HCT116 (cell line): Measurements from ENCODE around the gene IGFLR1. TPM values are rescaled to one million over a fixed set of nuclear protein-coding genes. Genes with fewer than 3 reads are reported as not detected.

Experiments
- ATAC-seq: fragments of 200-7000 bp; cut with Tn5 transposase; 2 replicates; pipeline ENCODE4 v1.9.1; 2020; ENCODE audit warnings: mild to moderate bottlenecking, moderate library complexity
- BruUV-seq: library from RNA; stranded (reverse); fragments of 400-500 nt; replicated peaks from 2 replicates; lab custom pipeline; 2021; lab: Mats Ljungman, UMichigan
- CTCF ChIA-PET: fragments of 300-600 bp; sonication (Branson Sonifier 250); formaldehyde crosslinking; loops from one replicate; lab custom pipeline; 2021; ENCODE audit warnings: antibody characterized with exemption; lab: Charles Lee
- POLR2A ChIA-PET: fragments of 300-600, 350-600 bp; sonication (Branson Sonifier 250); formaldehyde crosslinking; loops from one replicate; lab custom pipeline; 2021; ENCODE audit warnings: antibody characterized with exemption; lab: Charles Lee
- RAD21 ChIA-PET, 2 experiments: fragments of 300-600 bp; sonication (Branson Sonifier 250); formaldehyde crosslinking; loops; one replicate each; lab custom pipeline; 2023; ENCODE audit warnings: low total read pairs in 2 of 2; ENCODE audit not compliant: uncharacterized antibody in 2 of 2, unreplicated experiment in 2 of 2, low non-redundant PET in 1 of 2; lab: Charles Lee
- DNase-seq: peaks from one replicate; pipeline ENCODE4 v3.0.0-alpha.2; 2010; ENCODE audit warnings: low read depth, low spot score
- H2AFZ ChIP-seq: fragments of 200-600 bp; shearing (Covaris generic), sonication (generic); 2 replicates; pipeline ENCODE4 v1.6.1; 2017; ENCODE audit warnings: low read depth, mixed run types, mixed read lengths, antibody characterized with exemption, low read length; ENCODE audit not compliant: poor library complexity, severe bottlenecking
- H3K27ac ChIP-seq: 2 replicates; pipeline ENCODE4 v1.5.1; 2012; ENCODE audit warnings: low read depth, low read length
- H3K27me3 ChIP-seq: fragments of 200-600 bp; sonication (generic); 2 replicates; pipeline ENCODE4 v1.6.1; 2016; ENCODE audit warnings: mixed run types, low read length, mixed read lengths; ENCODE audit not compliant: insufficient read depth
- H3K36me3 ChIP-seq, 2 experiments: fragments of 200-500 bp in 1 of 2; fragments of 200-600 bp in 1 of 2; sonication (Bioruptor generic) in 1 of 2; sonication (generic) in 1 of 2; 2 replicates each; pipeline versions ENCODE4 v1.5.1 to v1.6.1; 2014 to 2016; ENCODE audit warnings: low read length in 2 of 2, inconsistent platforms in 1 of 2, mixed read lengths in 1 of 2, mixed run types in 1 of 2; ENCODE audit not compliant: insufficient read depth in 2 of 2, control insufficient read depth in 1 of 2
- H3K4me1 ChIP-seq, 2 experiments: fragments of 200-600 bp in 1 of 2; sonication (generic) in 1 of 2; 2 replicates each; pipeline versions ENCODE4 v1.5.1 to v1.6.1; 2012 to 2017; ENCODE audit warnings: low read length in 2 of 2, inconsistent platforms in 1 of 2, mild to moderate bottlenecking in 1 of 2, mixed read lengths in 1 of 2, mixed run types in 1 of 2, moderate library complexity in 1 of 2; ENCODE audit not compliant: insufficient read depth in 2 of 2, control insufficient read depth in 1 of 2
- H3K4me2 ChIP-seq: fragments of 200-600 bp; sonication (generic); 2 replicates; pipeline ENCODE4 v1.6.1; 2017; ENCODE audit warnings: mixed run types, low read length, mixed read lengths
- H3K4me3 ChIP-seq, 2 experiments: fragments of 200-600 bp in 1 of 2; sonication (generic) in 1 of 2; replicated peaks in 1 of 2; 2 replicates each; pipeline ENCODE4 v1.5.1; 2011 to 2016; ENCODE audit warnings: low read length in 2 of 2, control low read depth in 1 of 2, low read depth in 1 of 2, mild to moderate bottlenecking in 1 of 2, mixed read lengths in 1 of 2, mixed run types in 1 of 2
- H3K79me2 ChIP-seq: fragments of 200-600 bp; sonication (generic); 2 replicates; pipeline ENCODE4 v1.6.1; 2017; ENCODE audit warnings: mild to moderate bottlenecking, mixed run types, low read length, moderate library complexity, mixed read lengths; ENCODE audit not compliant: insufficient read depth
- H3K9ac ChIP-seq: fragments of 200-600 bp; sonication (generic); 2 replicates; pipeline ENCODE4 v1.6.1; 2016; ENCODE audit warnings: low read length, mixed read lengths
- H3K9me2 ChIP-seq: fragments of 200-600 bp; sonication (generic), shearing (Covaris generic); 2 replicates; pipeline ENCODE4 v1.6.1; 2017; ENCODE audit warnings: mixed run types, mild to moderate bottlenecking, moderate library complexity; ENCODE audit not compliant: insufficient read depth
- H3K9me3 ChIP-seq, 2 experiments: fragments of 200-500 bp in 1 of 2; fragments of 200-600 bp in 1 of 2; sonication (Bioruptor generic) in 1 of 2; sonication (generic) in 1 of 2; 2 replicates each; pipeline ENCODE4 v1.6.1; 2014 to 2017; ENCODE audit warnings: low read length in 2 of 2, mixed read lengths in 2 of 2, inconsistent platforms in 1 of 2, low read depth in 1 of 2, mild to moderate bottlenecking in 1 of 2, mixed run types in 1 of 2, moderate library complexity in 1 of 2; ENCODE audit not compliant: control insufficient read depth in 1 of 2, insufficient read depth in 1 of 2
- H4K20me1 ChIP-seq: fragments of 200-600 bp; sonication (generic), shearing (Covaris generic); 2 replicates; pipeline ENCODE4 v1.6.1; 2017; ENCODE audit warnings: mixed run types, mild to moderate bottlenecking, moderate library complexity; ENCODE audit not compliant: insufficient read depth
- ATF3 ChIP-seq: IDR thresholded peaks from 2 replicates; pipeline ENCODE4 v1.6.1; 2012
- CBX3 ChIP-seq: IDR thresholded peaks from 2 replicates; pipeline ENCODE4 v1.6.1; 2012; ENCODE audit warnings: low read depth
- CEBPB ChIP-seq: IDR thresholded peaks from 2 replicates; pipeline ENCODE4 v1.6.1; 2012; ENCODE audit warnings: low read depth
- POLR2A ChIP-seq: IDR thresholded peaks from 2 replicates; pipeline ENCODE4 v1.7.0; 2011; ENCODE audit warnings: borderline replicate concordance; ENCODE audit not compliant: insufficient read depth, insufficient read length; ENCODE audit errors: extremely low read depth
- POLR2AphosphoS5 ChIP-seq: IDR thresholded peaks from 2 replicates; pipeline ENCODE4 v1.6.1; 2011; ENCODE audit warnings: mild to moderate bottlenecking, low read depth, low read length, moderate library complexity
- RAD21 ChIP-seq: IDR thresholded peaks from 2 replicates; pipeline ENCODE4 v1.6.1; 2012; ENCODE audit warnings: low read depth, mild to moderate bottlenecking
- SIN3A ChIP-seq: IDR thresholded peaks from 2 replicates; pipeline ENCODE4 v1.6.1; 2012; ENCODE audit warnings: low read depth
- TCF7L2 ChIP-seq: IDR thresholded peaks from 2 replicates; pipeline ENCODE4 v1.7.0; 2011; ENCODE audit warnings: borderline replicate concordance, inconsistent platforms; ENCODE audit not compliant: insufficient read depth, insufficient read length; ENCODE audit errors: extremely low read depth
- YY1 ChIP-seq: IDR thresholded peaks from 2 replicates; pipeline ENCODE4 v1.6.1; 2011; ENCODE audit warnings: low read length, low read depth, moderate library complexity, mild to moderate bottlenecking; ENCODE audit not compliant: insufficient replicate concordance; ENCODE audit errors: extremely low read depth
- ZFX ChIP-seq: fragments of 450-650 bp; IDR thresholded peaks from 2 replicates; pipeline ENCODE4 v1.6.1; 2017
- intact Hi-C: fragments of 100-400 bp; cut with micrococcal nuclease; formaldehyde crosslinking; loops from 2 replicates; pipeline ENCODE4 v1.10.0; 2022
- total RNA-seq: library from RNA; stranded (reverse); gene quantifications from one replicate; pipeline ENCODE4 v1.2.1, GENCODE V29; 2021; ENCODE audit not compliant: unreplicated experiment
- TF ChIP-seq, protein P1 (sequence below): IDR thresholded peaks from 2 replicates; pipeline ENCODE4 v1.6.1; 2011; ENCODE audit warnings: mild to moderate bottlenecking, low read length, moderate library complexity; ENCODE audit not compliant: insufficient replicate concordance; ENCODE audit errors: extremely low read depth
- TF ChIP-seq, protein P2 (sequence below), 3 experiments: fragments of 200-600 bp in 1 of 3; sonication (generic) in 1 of 3; IDR thresholded peaks in 2 of 3; conservative IDR thresholded peaks in 1 of 3; 2 replicates each; pipeline ENCODE4 v1.5.1; 2012 to 2017; ENCODE audit warnings: low read depth in 2 of 3, low read length in 2 of 3, antibody characterized with exemption in 1 of 3, borderline replicate concordance in 1 of 3, control low read depth in 1 of 3, mild to moderate bottlenecking in 1 of 3, mixed read lengths in 1 of 3, mixed run types in 1 of 3, moderate library complexity in 1 of 3; ENCODE audit not compliant: insufficient read depth in 1 of 3

Gene IGFLR1
- total RNA-seq, 1 experiment from 2014 or later, result 8.3 TPM

DNA sequence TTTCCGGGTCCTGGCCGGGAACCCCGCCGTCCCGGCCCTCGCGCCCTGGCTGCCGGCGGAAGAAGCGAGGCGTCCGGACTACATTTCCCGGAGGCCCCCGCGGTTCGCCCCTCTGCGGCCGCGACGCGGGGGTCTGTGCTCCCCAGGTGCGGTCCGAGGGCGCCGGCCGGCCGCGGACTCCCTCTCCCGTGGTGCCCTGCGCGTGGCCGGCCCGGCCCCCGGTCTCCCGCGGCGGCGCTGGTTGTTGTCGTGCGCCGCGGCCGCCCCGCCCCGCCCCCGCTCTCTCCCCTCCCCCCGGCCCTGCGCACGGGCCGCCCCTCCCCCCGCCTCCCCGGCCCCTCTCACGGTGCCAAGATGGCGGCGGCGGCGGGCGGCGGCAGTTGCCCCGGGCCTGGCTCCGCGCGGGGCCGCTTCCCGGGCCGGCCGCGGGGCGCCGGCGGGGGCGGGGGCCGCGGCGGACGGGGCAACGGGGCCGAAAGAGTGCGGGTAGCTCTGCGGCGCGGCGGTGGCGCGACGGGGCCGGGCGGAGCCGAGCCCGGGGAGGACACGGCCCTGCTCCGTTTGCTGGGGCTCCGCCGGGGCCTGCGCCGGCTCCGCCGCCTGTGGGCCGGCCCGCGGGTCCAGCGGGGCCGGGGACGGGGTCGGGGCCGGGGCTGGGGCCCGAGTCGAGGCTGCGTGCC is 24.4 kb downstream of the IGFLR1 start, which contains the start of gene KMT2B:
Gene KMT2B (plus strand): TSS at position 339 of the 680 bp plus-strand sequence. CDS start 16 bp downstream, at position 355.
- ChIA-PET CTCF (interaction anchor here (1.3 kb wide), 1 partner anchor 213 kb away, joined by 4 read pairs; no protein-coding TSS in a partner anchor), RAD21 (no interaction called here), POLR2A (no interaction called here)
- Histone ChIP-seq H3K9ac (peak within 1 kb of the TSS; percentile 91), H3K4me1 (peaks cover 16 to 31% of the 10 kb centered on the region in 2 experiments), H3K9me2 (no peaks in the 10 kb centered on the region), H2AFZ (peak within 1 kb of the TSS; percentile 28), H3K9me3 (no peaks in the 10 kb centered on the region), H3K27me3 (no peaks in the 10 kb centered on the region), H3K36me3 (peaks cover 16 to 24% of the 10 kb centered on the region in 2 experiments; a peak in 3 of 4 replicates), H3K4me3 (peak within 1 kb of the TSS; percentile 89 to 94), H3K4me2 (peak within 1 kb of the TSS; percentile 86), H4K20me1 (no peaks in the 10 kb centered on the region), H3K27ac (peak within 1 kb of the TSS; percentile 85), H3K79me2 (peaks cover 40% of the 10 kb centered on the region)
- BruUV-seq, result no TSS peak
- no peak for DNase-seq
- peak; percentile 90 for TF ChIP-seq ZFX
- TF ChIP-seq YY1, result peak; percentile 87
- TF ChIP-seq SIN3A, result no peak
- TF ChIP-seq ATF3, result no peak
- intact Hi-C loops, result loop anchor here (1.0 to 10.0 kb wide), 4 partner anchors 169 to 363 kb away; partner anchors contain the start of gene FFAR3
- peak; percentile 2 for ATAC-seq

DNA sequence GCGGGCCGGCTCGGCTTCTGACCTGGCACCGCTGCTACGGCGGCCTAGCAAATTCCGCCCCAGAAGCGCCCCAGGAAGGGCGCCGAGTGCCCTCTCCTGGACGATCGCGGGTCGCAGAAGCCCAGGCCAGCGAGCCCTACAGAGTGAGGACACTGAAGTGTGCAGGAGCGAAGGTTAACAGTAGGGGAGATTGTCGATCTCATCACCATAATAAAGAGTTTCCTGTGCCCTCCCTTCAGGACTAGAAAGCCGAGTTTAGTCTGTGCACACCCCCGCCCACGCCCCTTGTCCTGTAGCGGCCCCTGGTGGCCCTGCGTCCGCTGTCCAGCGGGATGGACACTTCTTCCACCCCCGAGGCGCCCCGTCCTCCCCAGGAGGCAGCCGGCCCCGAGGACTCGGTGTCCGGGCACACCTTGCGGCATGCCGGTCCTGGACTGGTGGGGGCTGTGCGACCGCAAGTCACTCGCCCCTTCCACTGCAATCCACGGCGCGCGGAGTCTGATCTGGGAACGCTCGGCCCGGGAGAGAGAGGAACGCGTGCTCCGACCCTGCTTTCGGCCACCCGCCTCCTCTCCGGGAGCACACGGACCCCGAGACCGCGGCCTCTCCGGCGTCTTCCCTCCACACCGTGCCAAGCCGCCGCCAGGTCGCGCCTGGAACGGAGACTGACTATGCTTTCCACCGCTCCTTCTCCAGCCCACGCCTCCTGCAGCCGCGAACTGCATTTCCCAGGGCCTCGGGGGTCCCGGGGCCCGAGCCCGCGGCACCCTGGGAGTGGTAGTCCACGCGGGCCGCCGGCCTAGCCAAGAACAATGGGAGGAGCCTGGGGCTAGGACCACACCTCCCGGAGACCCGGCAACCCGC is 25.2 kb downstream of the IGFLR1 start:
- peak; percentile 88 for DNase-seq
- POLR2A ChIA-PET, result no interaction called here
- TF ChIP-seq CBX3 (no peak), TCF7L2 (no peak), CEBPB (no peak), RAD21 (peak; percentile 90), SIN3A (peak; percentile 51), POLR2A (no peak), POLR2AphosphoS5 (peak; percentile 55)
- TF ChIP-seq, protein P1, sequence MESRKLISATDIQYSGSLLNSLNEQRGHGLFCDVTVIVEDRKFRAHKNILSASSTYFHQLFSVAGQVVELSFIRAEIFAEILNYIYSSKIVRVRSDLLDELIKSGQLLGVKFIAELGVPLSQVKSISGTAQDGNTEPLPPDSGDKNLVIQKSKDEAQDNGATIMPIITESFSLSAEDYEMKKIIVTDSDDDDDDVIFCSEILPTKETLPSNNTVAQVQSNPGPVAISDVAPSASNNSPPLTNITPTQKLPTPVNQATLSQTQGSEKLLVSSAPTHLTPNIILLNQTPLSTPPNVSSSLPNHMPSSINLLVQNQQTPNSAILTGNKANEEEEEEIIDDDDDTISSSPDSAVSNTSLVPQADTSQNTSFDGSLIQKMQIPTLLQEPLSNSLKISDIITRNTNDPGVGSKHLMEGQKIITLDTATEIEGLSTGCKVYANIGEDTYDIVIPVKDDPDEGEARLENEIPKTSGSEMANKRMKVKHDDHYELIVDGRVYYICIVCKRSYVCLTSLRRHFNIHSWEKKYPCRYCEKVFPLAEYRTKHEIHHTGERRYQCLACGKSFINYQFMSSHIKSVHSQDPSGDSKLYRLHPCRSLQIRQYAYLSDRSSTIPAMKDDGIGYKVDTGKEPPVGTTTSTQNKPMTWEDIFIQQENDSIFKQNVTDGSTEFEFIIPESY, result no peak
- TF ChIP-seq, protein P2, sequence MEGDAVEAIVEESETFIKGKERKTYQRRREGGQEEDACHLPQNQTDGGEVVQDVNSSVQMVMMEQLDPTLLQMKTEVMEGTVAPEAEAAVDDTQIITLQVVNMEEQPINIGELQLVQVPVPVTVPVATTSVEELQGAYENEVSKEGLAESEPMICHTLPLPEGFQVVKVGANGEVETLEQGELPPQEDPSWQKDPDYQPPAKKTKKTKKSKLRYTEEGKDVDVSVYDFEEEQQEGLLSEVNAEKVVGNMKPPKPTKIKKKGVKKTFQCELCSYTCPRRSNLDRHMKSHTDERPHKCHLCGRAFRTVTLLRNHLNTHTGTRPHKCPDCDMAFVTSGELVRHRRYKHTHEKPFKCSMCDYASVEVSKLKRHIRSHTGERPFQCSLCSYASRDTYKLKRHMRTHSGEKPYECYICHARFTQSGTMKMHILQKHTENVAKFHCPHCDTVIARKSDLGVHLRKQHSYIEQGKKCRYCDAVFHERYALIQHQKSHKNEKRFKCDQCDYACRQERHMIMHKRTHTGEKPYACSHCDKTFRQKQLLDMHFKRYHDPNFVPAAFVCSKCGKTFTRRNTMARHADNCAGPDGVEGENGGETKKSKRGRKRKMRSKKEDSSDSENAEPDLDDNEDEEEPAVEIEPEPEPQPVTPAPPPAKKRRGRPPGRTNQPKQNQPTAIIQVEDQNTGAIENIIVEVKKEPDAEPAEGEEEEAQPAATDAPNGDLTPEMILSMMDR (IDR thresholded peaks at IDR 0.05 in 2 of 3, conservative IDR thresholded peaks at IDR 0.05 in 1 of 3; ENCODE audit: borderline replicate concordance in 1 of 3, insufficient read depth in 1 of 3, low read depth in 2 of 3, low read length in 2 of 3), result peak; percentile 74 to 99 (median 87)

More for the DNA sequence above, 25.2 kb downstream of the IGFLR1 start:
- ATAC-seq, result peak; percentile 84
- Histone ChIP-seq H3K9me3 (no peaks in the 10 kb centered on the region), H2AFZ (peak overlapping the region; percentile 28), H3K36me3 (peaks cover 9 to 17% of the 10 kb centered on the region in 2 experiments; a peak in 3 of 4 replicates), H3K79me2 (peaks cover 40% of the 10 kb centered on the region), H3K9me2 (no peaks in the 10 kb centered on the region), H3K9ac (peak overlapping the region; percentile 91), H3K4me3 (peak overlapping the region; percentile 89 to 94), H3K27ac (peak overlapping the region; percentile 85), H3K4me1 (peaks cover 16 to 31% of the 10 kb centered on the region in 2 experiments), H4K20me1 (no peaks in the 10 kb centered on the region), H3K4me2 (peak overlapping the region; percentile 81), H3K27me3 (no peaks in the 10 kb centered on the region)
- ChIA-PET CTCF (no interaction called here), RAD21 (no interaction called here)
- intact Hi-C loops, result loop anchor here (1.0 to 10.0 kb wide), 5 partner anchors 23 to 362 kb away; partner anchors contain the start of gene FFAR3
- BruUV-seq, result TSS peak; percentile 63
